Nephron (organoid): ENCODE results near the gene FRMD5.

Experiments used
- H3K27ac Mint-ChIP-seq, 3 experiments: 2 replicates each; pipeline ENCODE4 v1.8.0; 2020; ENCODE audit warnings: mixed read lengths in 3 of 3, mild to moderate bottlenecking in 2 of 3, moderate library complexity in 1 of 3
- H3K27me3 Mint-ChIP-seq: 2 replicates; pipeline ENCODE4 v1.8.0; 2021; ENCODE audit warnings: low read depth, mild to moderate bottlenecking, moderate library complexity, mixed read lengths
- H3K36me3 Mint-ChIP-seq: 2 replicates; pipeline ENCODE4 v1.8.0; 2020; ENCODE audit warnings: low read depth, mixed read lengths
- H3K4me1 Mint-ChIP-seq: 2 replicates; pipeline ENCODE4 v1.8.0; 2020; ENCODE audit warnings: mixed read lengths
- H3K4me3 Mint-ChIP-seq, 3 experiments: 2 replicates each; pipeline ENCODE4 v1.8.0; 2020; ENCODE audit warnings: mild to moderate bottlenecking in 3 of 3, mixed read lengths in 3 of 3, moderate library complexity in 2 of 3
- H3K9me3 Mint-ChIP-seq: 2 replicates; pipeline ENCODE4 v1.8.0; 2020; ENCODE audit warnings: mixed read lengths
- CTCF ChIP-seq, 3 experiments: fragments of 200-600 bp; sonication (generic); IDR thresholded peaks; one replicate each; pipeline ENCODE4 v1.5.0; 2021; ENCODE audit warnings: antibody characterized with exemption in 3 of 3; ENCODE audit not compliant: unreplicated experiment in 3 of 3

Gene FRMD5

GRCh38 chr15:43977072-43977884, 217.8 kb downstream of the FRMD5 start:
- Mint-ChIP-seq H3K27me3 (no peaks in the 10 kb centered on the region), H3K4me1 (no peaks in the 10 kb centered on the region)

GRCh38 chr15:43975770-43976169, 219.3 kb downstream of the FRMD5 start:
- Mint-ChIP-seq H3K4me1 (no peaks in the 10 kb centered on the region), H3K27me3 (no peaks in the 10 kb centered on the region), H3K4me3 (no peak overlapping the region), H3K27ac (no peak overlapping the region), H3K9me3 (peaks cover 5% of the 10 kb centered on the region), H3K36me3 (no peaks in the 10 kb centered on the region)
- no peak for TF ChIP-seq CTCF (IDR thresholded peaks at IDR 0.05; ENCODE audit: unreplicated experiment in 3 of 3)

More at GRCh38 chr15:43977072-43977884, 217.8 kb downstream of the FRMD5 start:
- no peak overlapping the region for H3K27ac Mint-ChIP-seq
- no peak overlapping the region for H3K4me3 Mint-ChIP-seq
- H3K36me3 Mint-ChIP-seq: no peaks in the 10 kb centered on the region
- no peak for TF ChIP-seq CTCF (IDR thresholded peaks at IDR 0.05; ENCODE audit: unreplicated experiment in 3 of 3)
- H3K9me3 Mint-ChIP-seq: peaks cover 5% of the 10 kb centered on the region

DNA sequence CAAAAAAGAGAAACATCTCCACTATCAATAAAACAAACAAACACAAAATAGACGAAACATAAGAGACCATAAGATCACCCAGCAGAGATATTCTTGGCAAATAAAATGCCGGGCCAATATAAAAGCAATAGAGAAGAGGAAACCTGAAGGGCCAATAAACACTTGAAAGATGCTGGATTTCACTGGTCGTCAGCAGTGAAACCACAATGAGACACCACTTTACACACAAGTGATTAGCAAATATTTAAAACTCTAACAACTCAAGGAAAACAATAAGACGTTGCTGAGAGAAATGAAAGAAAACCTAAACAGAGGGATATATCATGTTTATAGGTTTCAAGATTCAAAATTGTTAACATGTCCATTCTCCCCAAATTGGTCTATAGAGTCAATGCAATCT, 219.7 kb downstream of the FRMD5 start:
- H3K4me1 Mint-ChIP-seq: no peaks in the 10 kb centered on the region
- H3K36me3 Mint-ChIP-seq: no peaks in the 10 kb centered on the region
- no peak overlapping the region for H3K4me3 Mint-ChIP-seq
- no peak for TF ChIP-seq CTCF (IDR thresholded peaks at IDR 0.05; ENCODE audit: unreplicated experiment in 3 of 3)
- peaks cover 5% of the 10 kb centered on the region for H3K9me3 Mint-ChIP-seq
- peak overlapping the region in 1 of 3 experiments; percentile 4 for H3K27ac Mint-ChIP-seq
- no peaks in the 10 kb centered on the region for H3K27me3 Mint-ChIP-seq

GRCh38 chr15:43974852-43975251, 220.2 kb downstream of the FRMD5 start:
- H3K36me3 Mint-ChIP-seq: no peaks in the 10 kb centered on the region

GRCh38 chr15:43969802-43970375, 225.2 kb downstream of the FRMD5 start:
- Mint-ChIP-seq H3K27me3 (no peaks in the 10 kb centered on the region), H3K4me3 (no peak overlapping the region), H3K4me1 (no peaks in the 10 kb centered on the region), H3K36me3 (no peaks in the 10 kb centered on the region), H3K27ac (no peak overlapping the region), H3K9me3 (peaks cover 2% of the 10 kb centered on the region)
- TF ChIP-seq CTCF (IDR thresholded peaks at IDR 0.05; ENCODE audit: unreplicated experiment in 3 of 3): no peak

More at GRCh38 chr15:43974852-43975251, 220.2 kb downstream of the FRMD5 start:
- peak overlapping the region in 1 of 3 experiments; percentile 4 for H3K27ac Mint-ChIP-seq
- H3K9me3 Mint-ChIP-seq: peaks cover 5% of the 10 kb centered on the region
- no peak overlapping the region for H3K4me3 Mint-ChIP-seq
- TF ChIP-seq CTCF (IDR thresholded peaks at IDR 0.05; ENCODE audit: unreplicated experiment in 3 of 3): no peak
- no peaks in the 10 kb centered on the region for H3K27me3 Mint-ChIP-seq
- no peaks in the 10 kb centered on the region for H3K4me1 Mint-ChIP-seq
